Astrocyte (in vitro differentiated cells and primary cell): Measurements from ENCODE around the gene ELN.

Source experiments
- EZH2 ChIP-seq: IDR thresholded peaks from 2 replicates; pipeline ENCODE4 v1.6.1; 2012; ENCODE audit warnings: mild to moderate bottlenecking, low read length, inconsistent platforms; ENCODE audit not compliant: insufficient read depth
- TF ChIP-seq, protein P1 (sequence below): IDR thresholded peaks from 2 replicates; pipeline ENCODE4 v1.5.1; 2011; ENCODE audit warnings: low read depth, mild to moderate bottlenecking, inconsistent platforms, low read length, moderate library complexity; ENCODE audit not compliant: insufficient read depth

DNA sequence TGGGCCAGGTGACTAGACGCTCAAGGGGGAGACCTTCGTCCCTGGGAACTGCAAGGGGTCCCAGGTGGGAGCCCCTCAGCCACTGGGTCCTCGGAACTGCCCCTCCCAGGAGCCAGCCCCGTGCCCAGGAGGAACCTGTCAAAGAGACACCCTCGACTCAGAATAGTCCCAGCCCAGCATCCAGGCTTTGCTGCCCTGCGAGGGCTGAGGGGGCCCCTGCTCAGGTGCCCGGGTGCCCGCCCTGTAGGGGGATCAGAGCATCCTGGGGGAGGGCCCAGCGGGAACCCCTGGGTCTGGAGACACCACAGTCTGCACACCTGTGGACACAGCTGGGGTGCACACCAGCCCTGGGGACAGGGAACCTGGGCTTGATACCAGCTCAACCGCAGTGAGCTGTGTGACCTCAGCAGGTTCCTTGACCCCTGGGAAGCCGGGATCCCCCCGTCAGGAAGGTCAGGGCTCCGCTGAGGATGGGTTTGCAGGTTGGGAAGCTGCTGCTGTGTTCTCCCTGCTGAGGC lies 407 bp downstream of the ELN start:
- peak; percentile 19 for TF ChIP-seq EZH2
- TF ChIP-seq, protein P1, sequence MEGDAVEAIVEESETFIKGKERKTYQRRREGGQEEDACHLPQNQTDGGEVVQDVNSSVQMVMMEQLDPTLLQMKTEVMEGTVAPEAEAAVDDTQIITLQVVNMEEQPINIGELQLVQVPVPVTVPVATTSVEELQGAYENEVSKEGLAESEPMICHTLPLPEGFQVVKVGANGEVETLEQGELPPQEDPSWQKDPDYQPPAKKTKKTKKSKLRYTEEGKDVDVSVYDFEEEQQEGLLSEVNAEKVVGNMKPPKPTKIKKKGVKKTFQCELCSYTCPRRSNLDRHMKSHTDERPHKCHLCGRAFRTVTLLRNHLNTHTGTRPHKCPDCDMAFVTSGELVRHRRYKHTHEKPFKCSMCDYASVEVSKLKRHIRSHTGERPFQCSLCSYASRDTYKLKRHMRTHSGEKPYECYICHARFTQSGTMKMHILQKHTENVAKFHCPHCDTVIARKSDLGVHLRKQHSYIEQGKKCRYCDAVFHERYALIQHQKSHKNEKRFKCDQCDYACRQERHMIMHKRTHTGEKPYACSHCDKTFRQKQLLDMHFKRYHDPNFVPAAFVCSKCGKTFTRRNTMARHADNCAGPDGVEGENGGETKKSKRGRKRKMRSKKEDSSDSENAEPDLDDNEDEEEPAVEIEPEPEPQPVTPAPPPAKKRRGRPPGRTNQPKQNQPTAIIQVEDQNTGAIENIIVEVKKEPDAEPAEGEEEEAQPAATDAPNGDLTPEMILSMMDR, result no peak
